Measurements from ENCODE around the gene POLR1H.
"Not testable (repeated sequence)": the region's sequence is repeated elsewhere in the genome, so short reads cannot be mapped to it uniquely, and the experiment has no call there.

POLR1H gene

GRCh38 chr6:30022189-30022588 is 38.9 kb upstream of the POLR1H start (continued):
- no peak for TF ChIP-seq PATZ1 (CRISPR knock-in tag; IDR thresholded peaks at IDR 0.05; ENCODE audit: borderline replicate concordance)
- no peak for TF ChIP-seq BACH2 (CRISPR knock-in tag; IDR thresholded peaks at IDR 0.05; ENCODE audit: borderline replicate concordance)
- TF ChIP-seq TCF4 (CRISPR knock-in tag; IDR thresholded peaks at IDR 0.05; ENCODE audit: borderline replicate concordance), result no peak
- TF ChIP-seq ZNF565 (CRISPR knock-in tag; conservative IDR thresholded peaks at IDR 0.05; ENCODE audit: low read depth), result no peak
- no peak for TF ChIP-seq GLIS3 (CRISPR knock-in tag; IDR thresholded peaks at IDR 0.05)

GRCh38 chr6:30022712-30023111 is 38.4 kb upstream of the POLR1H start:
- ATAC-seq, result not testable (repeated sequence)

- TF ChIP-seq TCF4 (CRISPR knock-in tag; IDR thresholded peaks at IDR 0.05; ENCODE audit: borderline replicate concordance) (no peak), ZC3H10 (CRISPR knock-in tag; IDR thresholded peaks at IDR 0.05) (no peak), PPARA (CRISPR knock-in tag; IDR thresholded peaks at IDR 0.05; ENCODE audit: borderline replicate concordance) (no peak), ESRRG (CRISPR knock-in tag; IDR thresholded peaks at IDR 0.05) (no peak)
- no peak for ATAC-seq
Observed at GRCh38 chr6:30025186-30025585, 35.9 kb upstream of the POLR1H start.

GRCh38 chr6:30029588-30029987 is 31.5 kb upstream of the POLR1H start:
- no peak for TF ChIP-seq ZFP30 (CRISPR knock-in tag; IDR thresholded peaks at IDR 0.05)
- no peak for TF ChIP-seq TCF4 (CRISPR knock-in tag; IDR thresholded peaks at IDR 0.05; ENCODE audit: borderline replicate concordance)
- TF ChIP-seq POU6F1 (CRISPR knock-in tag; IDR thresholded peaks at IDR 0.05; ENCODE audit: borderline replicate concordance, low read depth), result no peak
- no peak for TF ChIP-seq TSHZ2 (CRISPR knock-in tag; IDR thresholded peaks at IDR 0.05)
- no peak for TF ChIP-seq SNAI2 (CRISPR knock-in tag; IDR thresholded peaks at IDR 0.05)
- TF ChIP-seq PATZ1 (CRISPR knock-in tag; IDR thresholded peaks at IDR 0.05; ENCODE audit: borderline replicate concordance), result no peak
- TF ChIP-seq TOX (CRISPR knock-in tag; IDR thresholded peaks at IDR 0.05; ENCODE audit: borderline replicate concordance), result no peak
- no peak for TF ChIP-seq RARB (CRISPR knock-in tag; IDR thresholded peaks at IDR 0.05)
- TF ChIP-seq CREB5 (CRISPR knock-in tag; IDR thresholded peaks at IDR 0.05; ENCODE audit: low read depth), result no peak
- TF ChIP-seq ZFP3 (CRISPR knock-in tag; IDR thresholded peaks at IDR 0.05), result no peak
- no peak for TF ChIP-seq ZC3H10 (CRISPR knock-in tag; IDR thresholded peaks at IDR 0.05)
- TF ChIP-seq ESRRG (CRISPR knock-in tag; IDR thresholded peaks at IDR 0.05), result no peak
- no peak for TF ChIP-seq CSRNP3 (CRISPR knock-in tag; IDR thresholded peaks at IDR 0.05)
- no peak for TF ChIP-seq ZNF8 (CRISPR knock-in tag; IDR thresholded peaks at IDR 0.05)
- TF ChIP-seq BACH2 (CRISPR knock-in tag; IDR thresholded peaks at IDR 0.05; ENCODE audit: borderline replicate concordance), result no peak
- no peak for TF ChIP-seq ZNF565 (CRISPR knock-in tag; conservative IDR thresholded peaks at IDR 0.05; ENCODE audit: low read depth)
- no peak for TF ChIP-seq ZNF70 (CRISPR knock-in tag; IDR thresholded peaks at IDR 0.05)
- ATAC-seq, result no peak

All from SK-N-SH treated with all-trans-retinoic acid at 6 μM for 48 hours (cell line).